Fibroblast of upper back skin (primary cell): ENCODE results near the gene FXYD6.

ENCODE experiments used
- DNase-seq: peaks from one replicate; pipeline ENCODE4 v3.0.0-alpha.2; 2013

The FXYD6 gene

DNA sequence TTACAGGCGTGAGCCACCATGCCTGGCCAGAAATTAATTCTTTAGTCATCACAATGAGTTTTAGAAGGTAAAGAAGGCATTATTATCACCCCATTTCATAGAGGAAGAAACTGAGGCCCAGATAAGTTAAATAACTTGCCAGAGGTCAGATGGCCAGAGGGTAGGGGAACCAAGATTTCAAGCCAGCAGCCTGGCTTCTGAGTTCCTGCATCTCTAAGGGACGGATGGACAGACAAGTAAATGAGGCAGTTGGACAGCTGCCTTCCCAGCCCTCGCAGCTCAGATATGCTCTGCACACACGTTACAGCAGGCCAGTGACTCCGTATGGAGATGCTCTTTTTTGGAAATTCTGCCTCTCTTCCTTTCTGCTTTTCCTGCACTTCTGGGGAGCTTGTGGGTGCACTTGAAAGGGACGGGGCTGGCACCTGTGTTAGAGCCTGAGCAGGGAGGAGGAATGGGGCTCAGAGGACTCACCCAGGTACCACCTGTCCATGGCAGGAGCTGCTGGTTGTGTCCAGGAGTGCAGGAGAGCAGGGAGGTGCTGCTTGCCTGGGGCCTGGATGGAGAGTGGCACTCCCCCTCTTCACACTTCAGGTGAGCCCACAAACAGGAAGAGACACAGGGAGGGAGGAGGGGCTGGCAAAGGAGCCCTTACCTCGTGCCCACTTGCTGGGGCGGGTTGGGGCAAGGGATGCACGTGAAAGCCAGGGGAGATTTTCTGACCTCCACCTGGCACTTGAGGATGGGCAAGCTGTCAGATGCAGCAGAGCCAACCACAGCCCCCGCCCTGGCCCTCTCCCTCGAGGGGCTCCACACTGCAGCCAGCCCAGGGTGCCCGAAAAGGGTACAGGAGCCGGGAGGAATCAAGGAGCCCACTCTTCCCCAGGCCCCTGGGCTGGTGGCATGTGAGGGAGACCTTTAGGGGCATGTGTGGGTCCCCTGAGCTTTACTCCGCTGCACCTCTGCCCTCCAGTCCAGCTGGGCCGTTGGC, 48.6 kb downstream of the FXYD6 start:
- no peak for DNase-seq

- no peak for DNase-seq
These were observed 49.6 kb downstream of the FXYD6 start for GRCh38 chr11:117826832-117827231.

DNA sequence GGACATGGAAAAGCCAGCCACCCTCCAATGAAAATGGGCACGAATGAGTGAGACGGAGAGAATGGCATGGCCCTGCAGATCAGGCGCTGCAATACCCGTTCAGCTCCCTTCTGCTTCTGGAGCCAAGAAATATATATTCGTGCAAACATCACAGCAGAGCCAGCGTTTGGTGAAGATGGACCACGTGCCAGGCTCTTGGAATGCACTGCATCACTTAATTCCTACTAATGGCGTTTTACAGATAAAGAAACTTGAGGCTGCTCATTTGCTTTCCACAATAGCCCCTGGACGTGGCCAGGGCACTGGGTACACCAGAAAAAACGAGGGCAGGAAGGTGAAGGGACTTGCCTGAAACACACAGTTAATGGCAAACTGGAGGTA, 50.3 kb downstream of the FXYD6 start:
- no peak for DNase-seq

DNA sequence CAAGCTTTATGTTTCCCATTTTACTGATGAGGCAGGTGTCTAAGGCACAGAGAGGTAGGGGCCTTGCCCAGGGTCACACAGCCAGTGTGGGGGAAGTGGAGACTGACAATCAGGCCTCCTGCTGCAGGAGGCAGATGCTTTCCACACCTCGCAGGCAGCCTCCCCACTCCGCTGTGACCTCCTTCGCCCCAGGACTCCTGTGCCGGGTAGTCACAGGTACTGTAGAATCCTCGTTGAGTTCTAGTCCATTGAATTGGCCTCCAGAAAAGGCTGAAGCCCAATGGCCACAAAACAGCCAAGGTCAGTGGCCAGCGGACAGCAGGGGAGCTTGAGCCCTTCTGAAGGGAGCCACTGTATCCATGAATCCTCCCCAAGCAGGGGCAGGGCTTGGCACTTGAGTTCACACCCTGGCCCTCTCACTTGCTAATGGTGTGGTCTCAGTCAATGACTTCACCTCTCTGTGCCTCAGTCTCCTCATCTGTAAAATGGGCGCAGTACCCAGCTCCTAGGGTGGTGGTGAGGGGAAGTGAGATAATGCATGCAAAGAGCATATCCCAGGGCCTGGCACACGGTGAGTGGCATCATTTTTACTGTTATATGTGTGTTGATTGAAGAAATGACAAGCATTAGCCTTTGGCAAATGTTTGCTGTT, 50.8 kb downstream of the FXYD6 start:
- no peak for DNase-seq

- no peak for DNase-seq
These were observed 51.6 kb downstream of the FXYD6 start, which contains the start of gene FXYD2 for GRCh38 chr11:117824571-117825537. FXYD2 (minus strand) TSS chr11:117824744; CDS start chr11:117824678, 66 bp downstream.

DNA sequence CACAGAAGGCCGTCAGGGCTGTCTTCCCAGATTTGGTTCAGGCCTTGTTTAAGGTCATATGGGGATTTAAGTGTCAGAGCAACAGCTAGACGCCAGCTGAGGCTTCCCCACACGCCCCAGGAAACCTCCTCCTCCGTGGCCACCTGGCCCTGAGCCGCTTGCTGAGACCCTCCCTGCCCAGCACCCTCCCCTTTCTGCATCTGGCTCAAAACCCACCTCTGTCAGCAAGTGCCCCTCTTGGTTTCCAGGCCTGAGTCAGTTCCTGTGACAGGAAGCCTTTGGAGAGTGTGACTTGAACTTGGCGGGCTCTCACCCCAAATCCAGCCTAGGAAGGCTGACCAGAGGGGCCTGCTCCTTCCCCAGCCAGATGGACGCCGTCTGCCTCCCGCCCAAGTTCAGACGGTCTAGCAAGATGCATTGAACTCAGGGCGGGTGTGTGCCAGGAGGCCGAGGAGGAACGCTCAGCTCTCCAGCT, 52.5 kb downstream of the FXYD6 start:
- peak; percentile 17 for DNase-seq

DNA sequence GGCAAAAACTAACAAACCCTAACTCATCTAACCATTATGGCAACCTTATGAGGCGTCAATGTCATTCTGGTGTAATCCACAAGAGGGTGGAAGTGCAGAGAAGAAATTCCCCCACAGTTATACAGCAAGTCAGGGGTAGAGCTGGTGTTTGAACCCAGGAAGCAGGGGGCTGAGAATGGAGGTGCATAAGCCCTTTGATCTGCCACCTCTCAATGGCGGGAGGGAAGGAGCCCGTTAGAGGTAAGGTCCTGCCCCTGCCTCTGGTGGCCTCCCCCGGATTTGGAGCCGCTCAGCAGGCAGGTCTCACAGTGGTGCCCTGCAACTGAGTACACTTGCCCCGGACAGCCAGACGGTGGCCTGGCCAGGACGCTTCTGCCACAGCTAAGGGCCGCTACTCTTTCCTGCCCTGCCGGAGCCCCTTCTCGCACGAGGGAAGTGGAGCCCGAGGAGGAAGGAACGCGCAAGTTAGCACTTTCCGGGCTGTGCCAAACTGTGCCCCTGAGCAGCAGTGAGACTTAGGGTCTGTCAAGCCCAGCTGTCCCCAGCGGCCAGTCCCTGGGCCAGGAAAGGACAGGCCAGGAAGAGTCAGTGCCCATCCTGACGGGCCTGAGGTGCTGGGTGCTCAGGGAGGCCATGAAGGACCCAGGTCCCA, 53.0 kb downstream of the FXYD6 start:
- DNase-seq, result no peak

- no peak for DNase-seq
These were observed 54.1 kb downstream of the FXYD6 start for GRCh38 chr11:117822074-117823033.

DNA sequence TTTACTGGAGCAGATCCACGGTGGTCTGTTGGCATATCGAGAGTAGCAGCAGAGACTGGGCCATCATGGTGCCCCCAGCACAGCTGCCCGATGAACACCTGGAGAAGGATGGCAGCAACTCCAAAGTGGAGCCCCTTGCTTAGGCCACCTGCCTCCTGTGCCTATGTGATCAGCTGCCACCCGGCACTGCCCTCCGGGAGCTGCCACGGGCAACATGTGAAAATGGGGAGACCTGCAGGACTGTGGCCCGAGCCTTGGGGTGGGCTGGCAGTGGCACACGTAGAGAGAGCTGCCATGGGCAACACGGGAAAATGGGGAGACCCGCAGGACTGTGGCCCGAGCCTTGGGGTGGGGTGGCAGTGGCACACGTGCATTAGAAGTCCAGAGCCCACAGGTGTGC, 55.0 kb downstream of the FXYD6 start:
- no peak for DNase-seq

DNA sequence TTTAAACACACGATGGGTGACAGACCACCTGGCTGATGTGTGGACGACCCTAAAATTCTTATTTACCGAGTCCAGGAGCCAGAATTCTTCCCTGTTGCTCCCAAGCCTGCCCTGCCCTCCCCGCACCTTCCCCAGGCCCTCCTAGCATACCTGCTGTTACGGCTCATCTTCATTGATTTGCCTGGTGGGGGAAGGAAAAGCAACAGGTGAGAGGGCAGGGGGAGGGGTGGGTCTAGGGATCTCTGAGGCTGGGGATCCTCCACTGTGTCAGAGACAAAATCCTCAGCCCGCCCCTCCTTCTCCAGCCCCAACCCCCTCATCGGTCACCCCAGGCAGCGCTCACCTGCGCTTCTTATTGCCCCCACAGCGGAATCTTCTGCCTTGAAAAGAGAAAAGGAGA, 55.9 kb downstream of the FXYD6 start:
- DNase-seq, result no peak

GRCh38 chr11:117820071-117820470, 56.4 kb downstream of the FXYD6 start:
- DNase-seq, result no peak

GRCh38 chr11:117819096-117820040, 57.1 kb downstream of the FXYD6 start:
- peak; percentile 75 for DNase-seq

- no peak for DNase-seq
These were observed 58.2 kb downstream of the FXYD6 start for GRCh38 chr11:117818041-117818873.

DNA sequence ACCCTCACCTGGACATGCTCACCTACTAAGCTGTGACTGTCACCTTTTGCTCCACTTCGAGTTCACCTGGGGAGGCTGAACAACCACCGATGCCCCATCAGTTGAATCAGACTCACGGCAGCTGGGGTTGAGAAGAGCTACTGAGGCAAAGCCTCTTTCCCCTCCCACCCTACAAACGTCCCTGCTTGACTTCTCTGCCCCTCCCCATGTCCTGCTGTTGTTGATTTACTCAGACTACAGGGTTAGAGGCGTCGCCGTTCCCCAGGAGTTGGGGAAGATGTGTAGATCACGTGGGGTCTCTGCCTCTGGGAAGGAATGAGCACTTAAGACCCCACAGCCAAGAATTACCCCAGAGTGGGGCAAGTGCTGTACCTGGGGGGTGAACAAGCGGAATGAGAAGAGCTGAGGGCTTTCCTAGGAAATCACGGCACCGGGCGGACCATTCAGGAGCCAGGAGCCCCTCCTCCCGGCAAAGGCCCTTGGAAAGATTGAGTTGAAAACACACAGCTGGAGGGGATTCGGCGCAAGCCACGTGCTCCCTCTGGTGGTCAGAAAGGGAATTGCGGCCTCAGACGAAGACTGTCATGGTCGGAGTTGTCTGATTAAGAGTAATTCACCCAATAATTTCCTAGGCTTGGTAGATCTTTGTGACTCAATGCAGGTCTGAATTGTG, 59.0 kb downstream of the FXYD6 start:
- DNase-seq, result peak; percentile 72

- DNase-seq, result no peak
These were observed 59.6 kb downstream of the FXYD6 start for GRCh38 chr11:117816846-117817367.

- peak; percentile 68 for DNase-seq
These were observed 60.2 kb downstream of the FXYD6 start for GRCh38 chr11:117816151-117816741.

DNA sequence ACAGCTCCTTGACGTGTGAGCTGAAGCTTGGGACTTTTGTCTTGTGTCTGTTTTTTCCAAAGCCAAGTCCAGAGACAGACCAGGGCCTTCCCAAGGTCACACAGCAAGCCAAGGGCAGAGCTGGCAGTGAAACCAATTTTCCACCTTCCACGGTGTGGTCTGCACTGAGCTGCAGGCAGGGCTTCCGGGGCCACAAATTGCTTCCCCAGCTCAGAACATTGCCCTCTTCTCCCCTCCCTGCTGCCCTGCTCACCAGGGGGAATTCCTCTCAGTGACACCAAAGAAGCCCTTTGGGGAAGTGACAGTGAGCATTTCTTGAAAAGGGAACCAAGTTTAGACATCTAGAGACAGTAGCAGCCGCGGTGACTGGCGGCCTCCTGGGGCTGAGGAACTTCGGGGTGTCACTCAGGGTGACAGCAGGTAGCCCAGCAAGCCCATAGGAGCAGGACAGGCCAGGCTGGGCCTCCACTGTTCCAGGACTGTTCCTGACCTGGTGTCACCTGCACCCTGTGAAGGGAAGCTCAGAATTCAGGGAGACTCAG, 61.1 kb downstream of the FXYD6 start:
- DNase-seq, result no peak
